ENCODE measurements around the gene PPM1M.

DNA sequence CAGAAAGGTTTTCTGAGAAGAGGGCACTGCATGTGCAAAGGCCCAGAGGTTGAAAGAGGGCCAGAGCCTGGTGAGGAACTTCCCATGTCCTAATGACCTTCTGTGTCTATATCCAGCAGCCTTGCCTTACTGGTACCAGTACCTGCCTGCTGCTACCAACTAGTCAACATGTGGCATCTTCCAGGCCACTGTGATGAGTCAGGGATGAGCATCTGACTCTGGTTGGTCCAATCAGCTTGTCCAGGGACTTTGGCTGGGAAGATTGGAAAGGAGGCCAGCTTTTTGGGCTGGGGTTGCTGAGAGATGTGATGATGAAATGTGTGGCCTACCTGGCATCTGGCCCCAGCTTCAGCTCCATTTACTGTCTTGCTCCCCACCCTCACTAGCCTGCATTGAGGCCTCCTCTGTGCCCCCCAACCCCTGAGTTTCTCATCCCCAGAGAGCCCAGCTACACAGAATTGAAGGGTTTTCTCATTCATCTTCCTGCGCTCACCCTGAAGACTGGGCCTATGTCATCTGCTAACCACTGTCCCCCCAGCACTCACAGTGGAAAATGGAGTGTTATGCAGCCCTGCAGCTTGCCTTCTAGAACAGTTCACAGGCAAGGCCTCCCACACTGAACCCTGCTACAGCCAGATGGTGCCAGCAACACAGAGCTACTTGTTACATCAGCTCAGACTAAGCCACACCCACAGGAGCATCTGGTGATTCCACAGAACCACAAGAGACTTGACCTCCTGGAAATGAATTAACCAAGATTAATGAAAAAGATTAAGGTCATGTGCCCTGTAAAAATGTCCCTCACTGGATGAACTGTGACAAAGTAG, 5.3 kb upstream of the PPM1M start:
- TF ChIP-seq, protein P1, sequence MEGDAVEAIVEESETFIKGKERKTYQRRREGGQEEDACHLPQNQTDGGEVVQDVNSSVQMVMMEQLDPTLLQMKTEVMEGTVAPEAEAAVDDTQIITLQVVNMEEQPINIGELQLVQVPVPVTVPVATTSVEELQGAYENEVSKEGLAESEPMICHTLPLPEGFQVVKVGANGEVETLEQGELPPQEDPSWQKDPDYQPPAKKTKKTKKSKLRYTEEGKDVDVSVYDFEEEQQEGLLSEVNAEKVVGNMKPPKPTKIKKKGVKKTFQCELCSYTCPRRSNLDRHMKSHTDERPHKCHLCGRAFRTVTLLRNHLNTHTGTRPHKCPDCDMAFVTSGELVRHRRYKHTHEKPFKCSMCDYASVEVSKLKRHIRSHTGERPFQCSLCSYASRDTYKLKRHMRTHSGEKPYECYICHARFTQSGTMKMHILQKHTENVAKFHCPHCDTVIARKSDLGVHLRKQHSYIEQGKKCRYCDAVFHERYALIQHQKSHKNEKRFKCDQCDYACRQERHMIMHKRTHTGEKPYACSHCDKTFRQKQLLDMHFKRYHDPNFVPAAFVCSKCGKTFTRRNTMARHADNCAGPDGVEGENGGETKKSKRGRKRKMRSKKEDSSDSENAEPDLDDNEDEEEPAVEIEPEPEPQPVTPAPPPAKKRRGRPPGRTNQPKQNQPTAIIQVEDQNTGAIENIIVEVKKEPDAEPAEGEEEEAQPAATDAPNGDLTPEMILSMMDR (IDR thresholded peaks at IDR 0.05; ENCODE audit: low read depth, low read length) = no peak
- no peak for TF ChIP-seq POLR2A (IDR thresholded peaks at IDR 0.05; ENCODE audit: extremely low read depth, insufficient read length)

Measured in NB4 (cell line).